Gastroesophageal sphincter (tissue), 3 donors: Measurements from ENCODE around the gene PDE4B.

ENCODE experiments used
- POLR2A ChIP-seq, 2 donors: fragments of 450-650 bp; IDR thresholded peaks; one replicate each; pipeline ENCODE4 v1.6.1; 2017; ENCODE audit warnings: antibody characterized with exemption in 2 of 2, mild to moderate bottlenecking in 2 of 2, moderate library complexity in 1 of 2
- POLR2AphosphoS5 ChIP-seq: sonication (generic); formaldehyde crosslinking; IDR thresholded peaks from one replicate; pipeline ENCODE4 v1.6.1; 2017; ENCODE audit warnings: antibody characterized with exemption
- TF ChIP-seq, protein P1 (sequence below), 4 experiments: fragments of 200-600 bp in 2 of 4; fragments of 450-650 bp in 2 of 4; sonication (generic) in 1 of 4; IDR thresholded peaks; one replicate each; pipeline ENCODE4 v1.5.1; 2017 to 2019; ENCODE audit warnings: antibody characterized with exemption in 4 of 4, mild to moderate bottlenecking in 2 of 4, moderate library complexity in 2 of 4

DNA sequence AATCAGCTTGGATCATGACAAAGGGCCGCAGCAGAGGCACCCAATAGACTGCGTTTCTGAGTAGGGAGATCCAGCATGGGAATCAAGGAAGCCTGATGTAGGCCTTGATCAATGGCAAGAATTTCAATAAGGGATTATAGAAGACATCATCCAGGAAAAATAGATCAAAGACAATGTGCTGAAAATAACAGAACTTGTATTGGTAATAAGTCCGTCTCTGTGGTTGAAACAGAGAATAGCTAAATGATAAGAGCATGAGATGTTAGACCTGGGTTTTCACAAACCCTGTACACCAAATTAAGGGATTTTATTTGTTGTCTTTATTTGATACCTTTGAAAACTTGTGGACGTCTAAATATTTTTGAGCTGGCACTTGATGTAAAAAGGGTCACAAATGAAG lies 513.2 kb downstream of the PDE4B start:
- TF ChIP-seq, protein P1, sequence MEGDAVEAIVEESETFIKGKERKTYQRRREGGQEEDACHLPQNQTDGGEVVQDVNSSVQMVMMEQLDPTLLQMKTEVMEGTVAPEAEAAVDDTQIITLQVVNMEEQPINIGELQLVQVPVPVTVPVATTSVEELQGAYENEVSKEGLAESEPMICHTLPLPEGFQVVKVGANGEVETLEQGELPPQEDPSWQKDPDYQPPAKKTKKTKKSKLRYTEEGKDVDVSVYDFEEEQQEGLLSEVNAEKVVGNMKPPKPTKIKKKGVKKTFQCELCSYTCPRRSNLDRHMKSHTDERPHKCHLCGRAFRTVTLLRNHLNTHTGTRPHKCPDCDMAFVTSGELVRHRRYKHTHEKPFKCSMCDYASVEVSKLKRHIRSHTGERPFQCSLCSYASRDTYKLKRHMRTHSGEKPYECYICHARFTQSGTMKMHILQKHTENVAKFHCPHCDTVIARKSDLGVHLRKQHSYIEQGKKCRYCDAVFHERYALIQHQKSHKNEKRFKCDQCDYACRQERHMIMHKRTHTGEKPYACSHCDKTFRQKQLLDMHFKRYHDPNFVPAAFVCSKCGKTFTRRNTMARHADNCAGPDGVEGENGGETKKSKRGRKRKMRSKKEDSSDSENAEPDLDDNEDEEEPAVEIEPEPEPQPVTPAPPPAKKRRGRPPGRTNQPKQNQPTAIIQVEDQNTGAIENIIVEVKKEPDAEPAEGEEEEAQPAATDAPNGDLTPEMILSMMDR (IDR thresholded peaks at IDR 0.05): no peak
- no peak for TF ChIP-seq POLR2A (IDR thresholded peaks at IDR 0.05)
- no peak for TF ChIP-seq POLR2AphosphoS5
